GM13977 (cell line): ENCODE measurements around the gene PLXNB2.

Experiments used
- DNase-seq: peaks from one replicate; pipeline ENCODE4 v3.0.0; 2012; ENCODE audit warnings: low spot score
- CTCF ChIP-seq: IDR thresholded peaks from 2 replicates; pipeline ENCODE4 v1.5.1; 2012; ENCODE audit warnings: mild to moderate bottlenecking, control low read depth; ENCODE audit not compliant: insufficient read depth; ENCODE audit errors: extremely low read depth, missing control alignments
- in situ Hi-C: fragments of 300-500 bp; cut with MboI; formaldehyde crosslinking; loops from one replicate; pipeline ENCODE4 v1.12.0; 2022; ENCODE audit warnings: low sequenced_read_pairs, low pct_unique_long_range_greater_than_20kb, mixed read lengths, inconsistent platforms; ENCODE audit not compliant: unreplicated experiment

Gene PLXNB2

GRCh38 chr22:50303515-50303847 is 4.0 kb downstream of the PLXNB2 start:
- TF ChIP-seq CTCF: no peak
- DNase-seq: no peak
- in situ Hi-C loops: no loop called here

GRCh38 chr22:50302564-50302963 is 4.9 kb downstream of the PLXNB2 start:
- no peak for TF ChIP-seq CTCF
- no peak for DNase-seq
- in situ Hi-C loops: no loop called here

GRCh38 chr22:50302041-50302541 is 5.4 kb downstream of the PLXNB2 start:
- TF ChIP-seq CTCF: no peak
- in situ Hi-C loops: no loop called here
- no peak for DNase-seq

GRCh38 chr22:50301581-50301991 is 5.9 kb downstream of the PLXNB2 start:
- TF ChIP-seq CTCF: no peak
- DNase-seq: no peak

GRCh38 chr22:50300620-50301257 is 6.7 kb downstream of the PLXNB2 start:
- in situ Hi-C loops: no loop called here
- TF ChIP-seq CTCF: no peak
- DNase-seq: no peak

More at GRCh38 chr22:50301581-50301991, 5.9 kb downstream of the PLXNB2 start:
- in situ Hi-C loops: no loop called here

GRCh38 chr22:50299785-50300619 is 7.4 kb downstream of the PLXNB2 start:
- TF ChIP-seq CTCF: no peak
- no peak for DNase-seq
- in situ Hi-C loops: no loop called here
